HCEC 1CT (cell line): Measurements from ENCODE around the gene FOXK2.
"Not testable (repeated sequence)": the region's sequence is repeated elsewhere in the genome, so short reads cannot be mapped to it uniquely, and the experiment has no call there.

Source experiments
- DNase-seq: peaks from one replicate; pipeline ENCODE4 v3.0.0-alpha.2; 2017

Gene FOXK2

DNA sequence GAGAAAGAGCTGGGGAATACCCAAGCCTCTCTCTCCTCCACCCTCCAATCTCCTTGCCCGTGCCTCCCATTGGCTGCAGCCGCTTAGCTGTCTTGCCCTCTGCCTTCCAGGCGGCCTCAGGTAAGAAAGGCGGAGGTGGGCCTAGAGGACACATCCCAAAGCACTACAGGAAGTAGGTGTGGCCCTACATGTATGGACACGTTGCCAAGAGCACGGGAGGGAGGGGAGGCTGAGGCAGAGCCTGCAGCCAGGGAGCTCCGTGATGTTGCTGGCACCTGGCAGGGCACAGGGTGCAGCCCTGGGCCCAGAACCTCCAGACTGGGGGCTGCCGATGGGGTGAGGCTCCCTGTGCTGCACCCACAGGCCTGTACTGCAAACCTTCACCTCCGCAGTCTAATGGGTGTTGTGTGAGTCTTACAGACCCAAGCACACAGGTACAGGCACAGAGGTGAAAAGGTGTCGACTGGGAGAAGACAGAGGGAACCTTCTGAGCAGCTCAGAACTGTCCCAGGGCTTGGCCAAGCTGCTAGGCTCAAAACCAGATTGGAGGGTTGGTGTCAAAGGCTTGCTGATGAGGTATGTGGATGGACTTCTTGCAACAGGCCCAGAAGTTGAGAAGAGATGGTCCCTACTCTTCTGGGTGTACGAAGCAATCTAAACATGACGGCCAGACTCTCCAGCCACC lies 23.5 kb upstream of the FOXK2 start:
- DNase-seq, result no peak

DNA sequence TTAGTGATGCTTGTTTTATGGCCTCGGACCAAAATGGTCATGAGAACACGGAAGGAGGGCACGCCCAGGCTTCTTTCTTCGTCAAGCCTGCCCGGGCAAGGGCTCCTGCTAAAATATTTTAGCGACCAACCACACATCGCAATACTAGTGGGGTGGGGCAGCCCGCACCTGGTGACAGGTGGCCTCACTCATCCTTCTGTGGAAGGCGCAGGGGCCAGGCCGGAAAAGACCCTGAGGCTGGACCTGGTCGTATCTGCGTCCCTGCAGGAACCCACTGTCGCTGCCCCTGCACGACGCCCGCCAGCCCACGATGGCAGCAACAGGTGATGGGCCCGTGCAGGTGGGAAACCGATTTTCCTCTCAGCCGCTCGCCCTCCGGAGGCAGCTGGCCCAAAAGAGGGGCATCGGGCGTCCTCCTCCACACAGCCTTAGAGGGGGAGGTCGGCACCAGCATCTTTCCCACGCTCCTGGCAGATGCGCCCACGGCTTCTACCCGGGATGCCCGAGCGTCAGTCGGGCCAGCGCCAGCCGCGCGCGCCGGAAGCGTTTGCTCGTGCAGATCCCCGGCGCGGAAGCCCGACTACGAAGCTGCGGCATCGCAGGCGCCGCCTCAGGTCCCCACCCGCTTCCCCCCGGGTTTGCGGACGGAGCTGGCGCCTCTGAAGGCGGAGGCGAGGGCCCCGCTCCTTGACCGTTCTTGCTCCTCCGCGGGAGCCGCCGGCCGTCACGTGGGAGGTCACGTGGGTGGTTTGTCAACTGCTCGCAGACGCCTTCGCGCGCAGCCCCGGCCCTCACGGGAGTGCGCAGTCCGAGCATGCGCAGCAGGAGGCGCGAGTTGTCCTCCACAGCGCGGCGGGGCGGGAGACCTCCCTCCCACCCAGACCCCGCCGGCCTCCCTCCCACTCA lies 22.8 kb upstream of the FOXK2 start:
- DNase-seq, result peak; percentile 90

DNA sequence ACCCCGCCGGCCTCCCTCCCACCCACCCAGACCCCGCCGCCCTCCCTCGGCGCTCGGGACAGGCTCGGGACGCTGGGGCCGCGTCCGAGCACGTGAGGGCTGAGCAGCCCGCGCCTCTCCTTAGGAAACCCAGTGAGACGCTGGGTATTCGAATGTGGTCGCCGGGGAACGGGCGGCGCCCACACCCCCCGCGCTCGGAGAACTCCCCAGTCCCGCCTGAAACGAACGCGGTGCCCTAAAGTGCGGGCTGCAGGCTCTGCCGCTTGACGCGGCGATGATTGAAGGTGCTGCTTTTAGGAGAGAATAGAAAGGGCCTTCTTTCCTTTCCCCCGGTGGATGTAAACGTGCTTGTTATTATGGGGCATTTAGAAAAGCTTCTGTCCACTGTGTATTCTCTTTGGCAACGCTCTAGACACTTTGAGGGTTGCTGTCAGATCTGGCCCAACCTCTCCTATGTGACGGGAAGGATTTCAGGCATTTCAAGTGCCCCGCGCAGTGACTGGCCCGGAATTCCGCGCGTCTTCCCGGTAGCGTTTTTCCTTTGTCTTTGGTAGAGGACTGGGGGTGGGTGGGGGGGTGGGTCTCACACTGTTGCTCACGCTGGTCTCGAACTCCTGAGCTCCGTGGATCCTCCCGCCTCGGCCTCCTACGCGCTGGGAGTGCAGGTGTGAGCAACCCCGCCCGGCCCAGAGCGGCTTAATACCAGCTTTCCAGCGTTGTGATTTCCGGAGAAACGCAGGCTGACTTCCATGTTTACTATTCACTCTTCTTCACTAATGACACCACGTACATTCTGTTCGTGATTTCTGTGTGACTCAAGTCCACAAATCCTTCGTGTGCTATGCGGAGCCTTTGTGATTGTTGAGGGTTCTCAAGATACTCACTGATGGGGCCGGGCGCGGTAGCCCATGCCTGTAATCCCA lies 21.8 kb upstream of the FOXK2 start:
- DNase-seq, result peak; percentile 89

DNA sequence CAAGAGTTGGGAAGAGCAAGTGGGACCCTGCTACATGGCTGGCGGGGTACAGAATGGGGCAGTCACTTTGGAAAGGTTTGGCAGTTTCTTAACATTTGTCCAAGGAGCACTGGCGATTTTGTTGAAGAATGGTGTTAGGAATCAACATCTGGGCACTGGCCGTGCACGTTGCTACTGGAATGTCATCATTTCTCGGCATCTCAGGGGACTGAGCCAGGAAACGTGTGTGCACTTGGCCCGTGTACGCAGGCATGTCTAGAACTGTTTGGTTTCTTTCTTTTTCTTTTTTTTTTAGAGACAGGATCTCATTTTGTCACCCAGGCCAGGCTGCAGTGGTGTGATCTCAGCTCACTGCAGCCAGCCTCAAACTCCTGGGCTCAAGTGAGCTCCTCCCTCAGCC lies 17.3 kb upstream of the FOXK2 start:
- peak; percentile 2 for DNase-seq

DNA sequence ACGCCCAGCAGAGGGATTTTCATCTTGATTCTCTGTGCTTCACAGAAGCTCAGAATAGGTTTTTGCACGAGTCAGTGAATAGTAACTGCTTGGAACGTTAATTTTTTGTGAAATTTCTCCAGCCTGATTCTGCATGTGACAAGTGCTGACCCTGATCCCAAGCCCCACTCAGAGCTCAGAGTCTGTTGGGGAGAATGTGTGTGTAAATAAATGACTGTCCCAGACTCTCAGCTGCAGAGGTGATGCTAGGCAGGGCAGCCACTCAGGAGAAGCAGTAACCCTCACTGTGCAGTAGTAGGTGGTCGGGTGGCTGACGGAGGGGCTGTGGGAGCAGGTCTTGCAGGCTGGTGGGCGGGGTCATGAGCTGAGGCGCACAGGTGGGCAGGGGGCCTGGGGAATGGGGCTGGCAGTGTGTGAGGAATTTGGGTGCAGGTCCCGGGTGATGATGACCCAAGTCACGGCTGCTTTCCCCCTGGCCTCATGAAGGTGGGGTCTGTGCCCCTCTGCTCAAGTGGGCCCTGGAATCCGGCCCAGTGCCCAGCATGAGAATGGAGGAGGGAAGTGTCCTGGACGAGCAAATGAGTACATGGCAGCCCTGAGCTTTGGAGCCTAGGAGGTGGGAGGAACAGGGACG lies 16.3 kb upstream of the FOXK2 start:
- no peak for DNase-seq

DNA sequence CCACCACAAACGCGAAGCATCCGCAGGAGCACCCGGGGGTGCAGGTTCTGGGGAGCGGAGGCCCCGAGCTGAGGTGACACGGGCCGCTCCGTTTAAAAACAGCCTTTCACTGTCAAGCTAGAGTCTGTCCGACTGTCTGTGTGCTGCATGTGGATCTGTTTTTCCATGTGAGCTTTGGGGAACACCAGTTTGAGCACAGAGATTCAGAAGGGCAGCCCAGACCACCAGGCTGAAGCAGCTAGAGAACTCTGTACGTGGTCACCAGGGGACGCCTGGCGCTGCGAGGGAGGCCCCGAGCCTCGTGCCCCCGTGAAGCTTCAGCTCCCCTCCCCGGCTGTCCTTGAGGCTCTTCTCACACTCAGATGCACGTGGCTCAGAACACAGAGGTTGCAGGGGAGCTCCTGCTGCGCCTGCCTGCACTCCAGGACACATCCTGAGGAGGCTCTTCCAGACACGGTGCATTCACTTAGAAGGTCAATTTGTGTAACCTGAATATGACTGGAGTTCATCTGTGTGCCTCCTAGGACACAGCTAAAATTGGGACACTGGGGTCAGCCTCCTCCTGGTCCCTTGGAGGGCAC lies 15.7 kb upstream of the FOXK2 start:
- DNase-seq, result no peak

DNA sequence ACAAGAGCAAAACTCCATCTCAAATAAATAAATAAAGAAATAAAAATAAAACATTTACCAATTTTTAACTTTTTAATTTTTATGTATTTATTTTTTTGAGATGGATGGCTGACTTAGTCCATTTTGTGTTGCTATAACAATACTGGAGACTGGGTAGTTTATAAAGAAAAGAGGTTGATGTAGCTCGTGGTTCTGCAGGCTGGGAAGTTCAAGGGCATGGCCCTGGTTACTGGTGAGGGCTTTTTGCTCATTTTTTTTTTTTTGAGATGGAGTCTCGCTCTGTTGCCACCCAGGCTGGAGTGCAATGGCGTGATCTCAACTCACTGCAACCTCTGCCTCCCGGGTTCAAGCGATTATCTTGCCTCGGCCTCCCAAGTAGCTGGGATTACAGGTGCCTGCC lies 14.2 kb upstream of the FOXK2 start:
- no peak for DNase-seq

DNA sequence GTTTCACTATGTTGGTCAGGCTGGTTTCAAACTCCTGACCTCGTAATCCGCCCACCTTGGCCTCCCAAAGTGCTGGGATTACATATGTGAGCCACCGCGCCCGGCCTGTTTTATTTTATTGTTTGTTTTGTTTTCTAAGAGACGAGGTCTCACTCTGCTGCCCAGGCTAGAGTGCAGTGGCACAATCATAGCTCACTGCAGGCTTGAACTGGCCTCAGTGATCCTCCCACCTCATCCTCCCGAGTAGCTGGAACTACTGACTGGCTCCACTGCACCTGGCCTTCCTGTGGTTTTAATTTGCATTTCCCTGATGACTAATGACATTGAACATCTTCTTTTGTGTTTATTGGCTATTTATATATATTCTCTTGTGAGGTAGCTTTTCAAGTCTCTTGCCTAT lies 13.1 kb upstream of the FOXK2 start:
- not testable (repeated sequence) for DNase-seq

DNA sequence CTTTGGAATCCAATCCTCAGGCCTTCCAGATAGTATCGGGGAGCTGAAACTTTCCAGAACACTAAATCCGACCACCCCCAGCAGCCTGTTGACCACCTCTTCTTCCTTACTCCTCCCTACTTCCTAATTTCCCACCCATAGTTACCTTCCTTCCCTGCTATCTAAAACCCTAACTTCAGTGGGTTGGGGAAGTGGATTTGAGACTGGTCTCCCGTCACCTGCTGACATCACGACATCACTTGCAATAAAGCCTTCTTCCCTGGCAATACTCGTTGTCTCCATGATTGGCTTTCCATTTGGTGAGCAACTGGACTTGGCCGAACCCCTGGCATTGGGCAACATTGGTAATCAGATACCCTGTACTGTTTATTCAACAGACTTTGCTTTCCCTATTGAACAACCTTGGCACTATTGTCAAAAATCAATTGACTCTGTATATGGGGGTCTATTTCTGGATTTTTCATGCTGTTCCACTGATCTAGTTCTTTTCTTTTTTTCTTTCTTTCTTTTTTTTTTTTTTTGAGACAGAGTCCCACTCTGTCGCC lies 11.8 kb upstream of the FOXK2 start:
- no peak for DNase-seq

DNA sequence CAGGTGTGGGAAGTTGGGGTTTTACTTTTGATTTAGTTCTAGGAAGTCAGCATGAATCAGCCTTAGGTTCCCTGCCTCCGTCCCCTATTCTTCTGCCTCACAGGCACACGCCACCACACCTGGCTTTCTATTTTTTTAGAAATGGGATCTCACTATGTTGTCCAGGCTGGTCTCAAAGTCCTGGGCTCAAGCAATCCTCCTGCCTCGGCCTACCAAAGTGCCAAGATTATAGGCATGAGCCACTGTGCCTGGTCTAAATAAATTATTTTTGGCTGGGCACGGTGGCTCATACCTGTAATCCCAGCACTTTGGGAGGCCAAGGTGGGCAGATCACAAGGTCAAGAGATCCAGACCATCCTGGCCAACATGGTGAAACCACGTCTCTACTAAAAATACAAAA lies 7.9 kb upstream of the FOXK2 start:
- not testable (repeated sequence) for DNase-seq

DNA sequence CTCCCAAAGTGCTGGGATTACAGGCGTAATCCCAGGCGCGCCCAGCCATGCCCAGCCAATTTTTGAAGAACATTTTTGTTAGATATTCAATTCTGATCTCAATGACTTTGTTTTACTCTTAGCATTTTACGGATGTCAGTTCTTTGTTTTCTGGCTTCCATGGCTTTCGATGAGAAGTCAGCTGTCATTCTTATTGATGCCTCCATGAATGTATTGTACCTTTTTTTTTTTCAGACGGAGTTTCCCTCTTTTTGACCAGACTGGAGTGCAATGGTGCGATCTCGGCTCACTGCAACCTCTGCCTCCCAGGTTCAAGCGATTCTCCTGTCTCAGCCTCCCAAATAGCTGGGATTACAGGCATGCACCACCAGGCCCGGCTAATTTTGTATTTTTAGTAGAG lies 5.7 kb upstream of the FOXK2 start:
- not testable (repeated sequence) for DNase-seq

DNA sequence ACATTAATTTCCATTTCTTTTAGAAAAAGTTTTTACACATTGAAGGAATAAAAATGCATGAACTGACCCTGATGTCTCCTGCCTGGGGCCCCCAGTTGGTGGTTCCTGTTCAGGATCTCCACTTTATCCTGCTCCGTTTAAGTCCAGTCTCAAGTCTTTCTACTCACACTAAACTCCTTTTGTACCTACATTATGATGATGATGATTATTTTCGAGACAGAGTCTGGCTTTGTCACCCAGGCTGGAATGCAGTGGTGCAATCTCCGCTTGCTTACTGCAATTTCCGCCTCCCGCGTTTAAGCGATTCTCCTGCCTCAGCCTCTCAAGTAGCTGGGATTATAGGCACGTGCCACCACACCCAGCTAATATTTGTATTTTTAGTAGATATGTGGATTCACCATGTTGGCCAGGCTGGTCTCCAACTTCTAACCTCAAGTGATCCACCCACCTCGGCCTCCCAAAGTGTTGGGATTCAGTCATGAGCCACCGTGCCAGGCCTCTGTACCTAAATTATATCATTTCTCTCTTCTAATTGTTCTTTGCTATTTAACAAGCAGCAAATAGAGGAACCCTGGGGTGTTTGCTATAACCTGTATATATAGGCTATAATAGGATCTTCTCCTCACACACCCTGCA lies 2.2 kb upstream of the FOXK2 start:
- DNase-seq, result no peak

DNA sequence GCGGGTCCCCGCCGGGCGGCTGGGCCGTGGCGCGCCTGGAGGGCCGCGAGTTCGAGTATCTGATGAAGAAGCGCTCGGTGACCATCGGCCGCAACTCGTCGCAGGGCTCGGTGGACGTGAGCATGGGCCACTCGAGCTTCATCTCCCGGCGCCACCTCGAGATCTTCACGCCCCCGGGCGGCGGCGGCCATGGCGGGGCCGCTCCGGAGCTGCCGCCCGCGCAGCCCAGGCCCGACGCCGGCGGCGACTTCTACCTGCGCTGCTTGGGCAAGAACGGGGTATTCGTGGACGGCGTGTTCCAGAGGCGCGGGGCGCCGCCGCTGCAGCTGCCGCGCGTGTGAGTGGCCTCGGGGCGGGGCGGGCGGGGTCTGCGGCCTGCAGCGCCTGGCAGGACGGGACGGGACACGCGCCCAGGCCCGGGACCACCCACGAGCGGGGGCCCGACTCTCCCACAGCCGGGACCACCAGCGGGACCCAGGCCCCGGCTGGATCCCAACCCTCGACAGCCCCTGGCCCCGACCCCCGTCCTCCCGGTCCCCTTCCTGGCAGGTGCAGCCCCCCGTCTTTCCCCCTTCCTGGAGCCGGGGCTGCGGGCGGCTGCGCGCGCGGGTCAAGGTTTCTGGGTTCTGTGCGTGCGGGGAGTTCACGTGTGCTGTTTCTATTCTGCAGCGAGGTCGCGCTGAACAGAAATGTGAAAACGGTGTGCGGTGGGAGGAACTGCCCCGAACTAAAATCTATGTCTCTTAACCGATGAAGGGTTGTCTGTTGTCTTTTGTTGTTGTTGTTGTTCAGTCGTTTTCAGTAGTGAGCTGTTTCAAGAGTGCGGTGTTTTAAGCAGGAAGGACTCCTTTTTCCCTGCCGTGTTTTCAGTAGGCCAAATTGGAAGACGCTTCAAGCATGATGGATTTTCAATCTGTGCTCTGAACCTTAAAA lies 705 bp downstream of the FOXK2 start:
- DNase-seq, result no peak

DNA sequence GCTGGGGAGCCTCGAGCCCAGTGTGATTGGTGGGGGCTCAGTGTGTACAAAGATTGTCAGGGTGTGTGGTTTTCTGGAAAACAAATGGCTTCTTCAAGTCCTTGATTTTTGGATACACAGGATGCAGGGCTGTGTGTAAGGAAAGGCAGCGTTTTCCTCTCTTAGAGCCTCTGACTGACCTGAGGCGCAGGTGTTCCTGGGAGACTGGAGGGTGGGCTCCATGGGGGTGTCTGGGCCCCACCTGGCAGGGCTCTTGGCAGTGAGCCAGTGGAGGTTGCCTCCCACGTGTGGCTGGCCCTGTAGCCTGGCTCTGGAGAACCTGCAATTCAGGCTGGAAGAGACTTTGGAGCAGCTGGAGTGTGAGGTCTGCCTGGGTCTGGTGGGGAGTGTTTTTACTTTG lies 5.0 kb downstream of the FOXK2 start:
- DNase-seq, result no peak

DNA sequence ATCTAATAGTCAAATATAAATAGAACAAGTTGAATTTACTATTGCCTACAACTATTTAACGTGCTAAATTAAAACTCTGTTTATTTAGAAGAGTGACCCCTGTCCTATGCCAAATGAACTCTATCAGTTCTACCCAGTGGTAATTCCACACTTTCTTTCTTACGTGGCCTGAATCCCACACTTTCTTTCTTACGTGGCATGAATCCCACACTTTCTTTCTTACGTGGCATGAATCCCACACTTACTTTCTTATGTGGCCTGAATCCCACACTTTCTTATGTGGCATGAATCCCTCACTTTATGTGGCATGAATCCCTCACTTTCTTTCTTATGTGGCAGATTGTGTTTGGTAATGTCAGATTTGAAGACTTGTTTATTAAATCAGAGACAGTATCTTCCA lies 6.2 kb downstream of the FOXK2 start:
- no peak for DNase-seq

DNA sequence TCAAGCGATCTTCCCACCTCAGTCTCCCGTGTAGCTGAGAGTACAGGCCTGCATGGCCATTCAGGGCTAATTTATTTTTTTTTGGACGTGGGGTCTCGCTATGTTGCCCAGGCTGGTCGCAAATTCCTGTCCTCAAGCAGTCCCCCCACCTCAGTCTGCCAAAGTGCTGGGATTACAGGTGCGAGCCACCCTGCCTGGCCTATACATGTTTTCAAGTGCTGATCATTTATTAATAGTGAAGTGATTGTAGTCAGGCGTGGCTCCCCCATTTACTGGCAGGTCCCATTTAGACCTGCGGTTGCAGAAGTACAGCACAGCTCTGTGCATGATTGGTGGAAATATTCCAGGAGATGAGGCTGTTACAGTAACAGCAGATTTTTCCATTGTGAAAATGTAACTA lies 8.4 kb downstream of the FOXK2 start:
- DNase-seq, result no peak

DNA sequence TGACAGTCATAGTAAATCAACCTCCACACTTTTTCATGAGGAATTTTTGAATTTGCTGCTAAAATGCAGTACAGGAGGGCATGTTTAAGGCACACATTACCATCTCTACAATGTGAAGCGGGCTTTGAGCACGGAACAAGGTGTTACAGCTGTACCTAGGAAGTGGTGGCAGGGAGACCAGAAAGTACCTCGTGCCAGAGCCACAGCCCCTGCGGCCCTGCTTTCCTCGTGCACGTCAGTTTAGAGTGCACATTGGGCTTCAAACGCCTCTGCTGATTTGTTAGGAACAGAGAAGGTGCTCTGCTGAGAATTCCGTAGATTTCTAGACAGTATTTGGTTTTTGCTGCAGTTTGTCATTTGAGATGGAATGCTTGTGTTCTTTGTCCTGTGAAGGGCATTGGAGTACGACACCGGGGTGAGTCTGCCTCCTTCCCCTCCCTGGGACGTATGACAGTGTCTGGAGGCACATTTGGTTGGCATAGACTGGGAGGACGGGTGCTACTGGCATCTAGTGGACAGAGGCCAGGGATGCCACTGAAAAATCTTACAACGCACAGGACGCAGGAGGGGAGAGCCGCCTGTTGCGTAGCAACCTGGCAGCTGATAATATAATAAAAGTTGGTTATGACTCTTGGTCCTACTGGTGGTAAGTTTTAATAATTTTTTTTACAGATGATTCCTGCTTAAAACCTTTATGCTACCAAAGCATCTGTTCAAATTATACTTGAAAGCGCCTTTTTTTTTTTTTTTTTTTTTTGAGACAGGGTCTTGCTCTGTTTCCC lies 9.1 kb downstream of the FOXK2 start:
- no peak for DNase-seq

DNA sequence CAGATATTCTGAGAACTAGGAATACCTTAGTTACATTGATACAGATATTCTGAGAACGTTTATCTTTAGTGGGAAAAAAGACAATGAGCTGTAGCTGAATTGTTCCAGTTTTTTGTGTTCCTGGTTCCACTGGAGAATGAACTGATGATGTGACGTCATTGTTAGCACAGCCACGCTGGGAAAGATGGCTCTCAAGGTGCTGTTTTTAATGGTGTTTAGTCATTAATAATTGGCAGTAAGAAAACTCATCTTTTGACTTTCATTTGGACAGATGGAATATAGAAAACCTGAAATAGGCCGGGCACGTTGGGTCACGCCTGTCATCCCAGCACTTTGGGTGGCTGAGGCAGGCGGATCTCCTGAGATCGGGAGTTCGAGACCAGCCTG lies 10.4 kb downstream of the FOXK2 start:
- no peak for DNase-seq

DNA sequence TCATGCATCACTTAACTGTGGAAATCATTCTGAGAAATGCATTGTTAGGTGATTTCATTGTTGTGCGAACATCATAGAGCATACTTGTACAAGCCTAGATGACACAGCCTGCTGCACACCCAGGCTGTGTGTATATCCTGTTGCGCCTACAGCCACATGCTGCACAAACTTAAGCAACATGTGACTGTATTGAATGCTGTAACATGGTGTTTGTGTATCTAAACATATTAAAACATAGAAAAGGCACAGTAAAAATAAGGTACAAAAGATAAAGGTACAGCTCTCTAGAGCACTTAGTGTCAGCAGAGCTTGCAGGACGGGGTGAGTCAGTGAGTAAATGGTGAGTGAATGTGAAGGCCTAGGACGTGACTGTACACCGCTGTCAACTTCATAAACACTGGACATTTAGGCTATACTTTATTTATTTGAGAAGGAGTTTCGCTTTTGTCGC lies 11.9 kb downstream of the FOXK2 start:
- peak; percentile 83 for DNase-seq

DNA sequence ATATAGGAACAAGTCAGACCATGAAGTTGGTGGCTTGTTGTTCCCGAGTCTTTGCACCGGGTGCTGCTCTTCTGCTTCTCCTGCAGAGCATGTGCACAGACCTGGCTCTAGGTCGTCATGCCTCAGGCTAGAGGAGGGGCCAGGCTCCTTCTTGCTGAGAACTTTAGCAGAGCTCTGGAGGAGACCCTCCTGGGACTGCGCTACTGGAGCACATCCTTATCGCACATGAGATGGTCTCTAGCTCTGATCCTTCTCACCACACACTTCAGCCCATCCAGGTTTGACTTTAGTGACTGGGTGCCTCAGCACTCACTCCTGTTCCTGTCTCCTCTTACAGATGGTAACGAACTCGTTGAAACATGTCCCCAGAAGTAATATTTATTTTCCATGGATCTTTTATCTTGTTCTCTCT lies 14.9 kb downstream of the FOXK2 start:
- no peak for DNase-seq
